Smooth muscle cell (in vitro differentiated cells): ENCODE data around the gene TMEM221. TPM values are rescaled to one million over a fixed set of nuclear protein-coding genes. Genes with fewer than 3 reads are reported as not detected.
"Not testable (repeated sequence)": the region's sequence is repeated elsewhere in the genome, so short reads cannot be mapped to it uniquely, and the experiment has no call there.

Experiments used
- DNase-seq: peaks from one replicate; lab custom pipeline; 2025; ENCODE audit not compliant: unreplicated experiment; lab: John Stamatoyannopoulos, UW
- H2AFZ ChIP-seq: fragments of 200-600 bp; sonication (generic); 2 replicates; pipeline ENCODE4 v1.6.0; 2016; ENCODE audit warnings: antibody characterized with exemption, low read depth, mild to moderate bottlenecking
- H3F3A ChIP-seq: fragments of 200-600 bp; sonication (generic); 2 replicates; pipeline ENCODE4 v1.6.0; 2017; ENCODE audit warnings: antibody characterized with exemption, low read depth
- H3K27ac ChIP-seq: fragments of 200-600 bp; sonication (generic); 2 replicates; pipeline ENCODE4 v1.5.1; 2016; ENCODE audit warnings: low read depth, mild to moderate bottlenecking
- H3K27me3 ChIP-seq: fragments of 200-600 bp; sonication (generic); 2 replicates; pipeline ENCODE4 v1.6.1; 2016; ENCODE audit warnings: low read depth, mild to moderate bottlenecking
- H3K36me3 ChIP-seq: fragments of 200-600 bp; sonication (generic); 2 replicates; pipeline ENCODE4 v1.5.1; 2016; ENCODE audit warnings: low read depth
- H3K4me1 ChIP-seq: fragments of 200-600 bp; sonication (generic); 2 replicates; pipeline ENCODE4 v1.5.1; 2016; ENCODE audit warnings: low read depth
- H3K4me2 ChIP-seq: fragments of 200-600 bp; sonication (generic); 2 replicates; pipeline ENCODE4 v1.6.0; 2016; ENCODE audit warnings: mild to moderate bottlenecking
- H3K4me3 ChIP-seq: fragments of 200-600 bp; sonication (generic); 2 replicates; pipeline ENCODE4 v1.5.1; 2016; ENCODE audit warnings: mild to moderate bottlenecking
- H3K79me2 ChIP-seq: fragments of 200-600 bp; sonication (generic); 2 replicates; pipeline ENCODE4 v1.6.0; 2016; ENCODE audit warnings: low read depth, mild to moderate bottlenecking
- H3K9ac ChIP-seq: fragments of 200-600 bp; sonication (generic); 2 replicates; pipeline ENCODE4 v1.6.0; 2016; ENCODE audit warnings: low read depth
- H3K9me3 ChIP-seq: fragments of 200-600 bp; sonication (generic); replicated peaks from 2 replicates; pipeline ENCODE4 v1.5.1; 2016; ENCODE audit warnings: low read depth
- H4K20me1 ChIP-seq: fragments of 200-600 bp; sonication (generic); 2 replicates; pipeline ENCODE4 v1.6.0; 2016; ENCODE audit warnings: low read depth
- WGBS: methylation state at CpG from one replicate; pipeline ENCODE4 v1.1.7; 2016; ENCODE audit warnings: low lambda C conversion rate; 5-methylcytosine and 5-hydroxymethylcytosine counted together
- polyA plus RNA-seq: library from polyadenylated mRNA; unstranded; fragments of >200 nt; fragmentation: Nextera tagmentation; extraction: Ambion mirVana; gene quantifications from 2 replicates; pipeline ENCODE4 v1.2.1, GENCODE V29; 2016
- total RNA-seq: library from RNA; depleted of rRNA; stranded (reverse); fragments of >200 nt; gene quantifications from 2 replicates; pipeline ENCODE4 v1.2.3, GENCODE V29; 2014
- TF ChIP-seq, protein P1 (sequence below): fragments of 200-600 bp; sonication (generic); IDR thresholded peaks from 2 replicates; pipeline ENCODE4 v1.5.1; 2017; ENCODE audit warnings: borderline replicate concordance, mild to moderate bottlenecking, antibody characterized with exemption; ENCODE audit not compliant: insufficient read depth, poor library complexity, severe bottlenecking

TMEM221 gene
- total and polyA plus RNA-seq, 2 experiments from 2014 or later, result 0.31 to 0.63 TPM

DNA sequence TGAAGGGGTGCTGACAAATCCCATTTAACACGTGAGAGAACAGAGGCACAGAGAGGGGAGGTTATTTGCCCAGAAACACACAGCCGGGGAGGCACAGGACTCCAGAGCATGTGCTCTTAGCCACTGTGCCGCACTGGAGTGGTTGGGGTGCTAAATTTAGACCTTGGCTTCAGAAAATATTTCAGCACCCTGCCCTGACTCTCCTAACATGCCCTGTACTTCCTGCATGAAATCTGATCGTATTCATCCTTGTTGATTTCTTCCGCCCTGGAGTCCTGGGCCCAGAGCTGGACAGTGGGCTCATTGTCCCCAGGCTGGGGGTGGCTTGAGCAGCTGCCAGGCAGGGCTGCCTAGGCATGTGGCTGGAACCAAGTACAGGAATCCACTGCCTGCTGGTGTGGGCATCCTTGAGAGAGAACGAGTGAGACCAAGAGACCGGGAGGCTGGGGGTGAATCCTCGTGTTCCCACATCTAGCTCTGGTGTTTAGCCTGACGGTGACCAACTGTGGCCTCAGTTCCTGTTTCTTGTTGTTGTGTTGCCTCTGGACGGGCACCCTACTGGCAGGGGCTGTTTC lies 27.2 kb upstream of the TMEM221 start:
- DNase-seq, result no peak
- H3K79me2 ChIP-seq, result peaks cover 34% of the 10 kb centered on the region
- TF ChIP-seq, protein P1, sequence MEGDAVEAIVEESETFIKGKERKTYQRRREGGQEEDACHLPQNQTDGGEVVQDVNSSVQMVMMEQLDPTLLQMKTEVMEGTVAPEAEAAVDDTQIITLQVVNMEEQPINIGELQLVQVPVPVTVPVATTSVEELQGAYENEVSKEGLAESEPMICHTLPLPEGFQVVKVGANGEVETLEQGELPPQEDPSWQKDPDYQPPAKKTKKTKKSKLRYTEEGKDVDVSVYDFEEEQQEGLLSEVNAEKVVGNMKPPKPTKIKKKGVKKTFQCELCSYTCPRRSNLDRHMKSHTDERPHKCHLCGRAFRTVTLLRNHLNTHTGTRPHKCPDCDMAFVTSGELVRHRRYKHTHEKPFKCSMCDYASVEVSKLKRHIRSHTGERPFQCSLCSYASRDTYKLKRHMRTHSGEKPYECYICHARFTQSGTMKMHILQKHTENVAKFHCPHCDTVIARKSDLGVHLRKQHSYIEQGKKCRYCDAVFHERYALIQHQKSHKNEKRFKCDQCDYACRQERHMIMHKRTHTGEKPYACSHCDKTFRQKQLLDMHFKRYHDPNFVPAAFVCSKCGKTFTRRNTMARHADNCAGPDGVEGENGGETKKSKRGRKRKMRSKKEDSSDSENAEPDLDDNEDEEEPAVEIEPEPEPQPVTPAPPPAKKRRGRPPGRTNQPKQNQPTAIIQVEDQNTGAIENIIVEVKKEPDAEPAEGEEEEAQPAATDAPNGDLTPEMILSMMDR, result no peak
- no peak overlapping the region for H3K27ac ChIP-seq
- H3K9me3 ChIP-seq, result no peaks in the 10 kb centered on the region
- no peak overlapping the region for H3K9ac ChIP-seq
- H2AFZ ChIP-seq, result no peak overlapping the region
- no peak overlapping the region for H3K4me2 ChIP-seq
- H3F3A ChIP-seq, result peaks cover 6% of the 10 kb centered on the region
- H3K36me3 ChIP-seq, result no peaks in the 10 kb centered on the region
- no peaks in the 10 kb centered on the region for H3K27me3 ChIP-seq
- H3K4me3 ChIP-seq, result no peak overlapping the region
- 82% methylated on average over 10 of the region's 10 CpGs for WGBS
- H3K4me1 ChIP-seq, result peaks cover 18% of the 10 kb centered on the region
- H4K20me1 ChIP-seq, result peaks cover 24% of the 10 kb centered on the region

DNA sequence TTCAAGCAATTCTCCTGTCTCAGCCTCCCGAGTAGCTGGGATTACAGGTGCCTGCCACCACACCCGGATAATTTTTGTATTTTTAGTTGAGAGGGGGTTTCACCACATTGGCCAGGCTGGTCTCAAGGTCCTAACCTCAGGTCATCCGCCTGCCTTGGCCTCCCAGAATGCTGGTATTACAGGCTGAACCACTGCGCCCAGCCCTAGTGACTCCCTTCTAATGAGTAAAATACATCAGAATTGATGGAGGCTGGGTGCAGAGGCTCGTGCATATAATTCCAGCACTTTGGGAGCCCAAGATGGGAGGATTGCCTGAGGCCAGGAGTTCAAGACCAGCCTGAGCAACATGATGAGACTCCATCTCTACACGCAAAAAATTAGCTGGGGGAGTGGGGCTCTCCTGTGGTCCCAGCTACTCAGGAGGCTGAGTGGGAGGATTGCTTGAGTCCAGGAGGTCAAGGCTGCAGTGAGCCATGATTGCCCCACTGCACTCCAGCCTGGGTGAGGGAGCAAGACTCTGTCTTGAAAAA lies 26.6 kb upstream of the TMEM221 start:
- not testable (repeated sequence) for H2AFZ ChIP-seq, H3K27me3 ChIP-seq, H3K9ac ChIP-seq, H3K9me3 ChIP-seq, H3F3A ChIP-seq, H3K27ac ChIP-seq, H3K4me2 ChIP-seq, DNase-seq, H3K4me3 ChIP-seq, H3K36me3 ChIP-seq
- WGBS, result 77% methylated on average over 6 of the region's 6 CpGs
- Histone ChIP-seq H3K4me1 (peaks cover 18% of the 10 kb centered on the region), H4K20me1 (peaks cover 19% of the 10 kb centered on the region), H3K79me2 (peaks cover 33% of the 10 kb centered on the region)

DNA sequence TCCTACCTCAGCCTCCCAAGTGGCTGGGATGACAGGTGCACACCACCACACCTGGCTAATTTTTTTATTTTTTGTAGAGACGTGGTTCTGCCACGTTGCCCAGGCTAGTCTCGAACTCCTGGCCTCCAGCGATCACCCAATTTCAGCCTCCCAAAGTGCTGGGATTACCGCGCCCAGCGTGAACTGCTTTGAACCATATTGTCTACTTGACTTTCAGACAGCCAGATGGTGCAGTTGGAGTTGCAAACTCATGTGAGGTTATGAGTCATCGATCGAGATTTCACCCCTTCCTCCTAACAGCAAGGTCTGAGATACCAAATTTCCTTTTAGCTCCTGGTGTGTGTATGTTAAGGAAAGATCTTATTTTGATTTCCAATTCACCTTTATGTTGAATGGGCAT lies 24.6 kb upstream of the TMEM221 start:
- H3K79me2 ChIP-seq, result peaks cover 33% of the 10 kb centered on the region
- no peak overlapping the region for H3K9ac ChIP-seq
- 92% methylated on average over 9 of the region's 9 CpGs for WGBS
- H3K27ac ChIP-seq, result no peak overlapping the region
- DNase-seq, result no peak
- no peaks in the 10 kb centered on the region for H3F3A ChIP-seq
- H3K27me3 ChIP-seq, result no peaks in the 10 kb centered on the region
- TF ChIP-seq, protein P1, result no peak
- H3K4me1 ChIP-seq, result peaks cover 13% of the 10 kb centered on the region
- H3K9me3 ChIP-seq, result no peaks in the 10 kb centered on the region
- H3K4me3 ChIP-seq, result no peak overlapping the region
- peaks cover 15% of the 10 kb centered on the region for H4K20me1 ChIP-seq
- no peak overlapping the region for H3K4me2 ChIP-seq
- H2AFZ ChIP-seq, result no peak overlapping the region
- H3K36me3 ChIP-seq, result no peaks in the 10 kb centered on the region

DNA sequence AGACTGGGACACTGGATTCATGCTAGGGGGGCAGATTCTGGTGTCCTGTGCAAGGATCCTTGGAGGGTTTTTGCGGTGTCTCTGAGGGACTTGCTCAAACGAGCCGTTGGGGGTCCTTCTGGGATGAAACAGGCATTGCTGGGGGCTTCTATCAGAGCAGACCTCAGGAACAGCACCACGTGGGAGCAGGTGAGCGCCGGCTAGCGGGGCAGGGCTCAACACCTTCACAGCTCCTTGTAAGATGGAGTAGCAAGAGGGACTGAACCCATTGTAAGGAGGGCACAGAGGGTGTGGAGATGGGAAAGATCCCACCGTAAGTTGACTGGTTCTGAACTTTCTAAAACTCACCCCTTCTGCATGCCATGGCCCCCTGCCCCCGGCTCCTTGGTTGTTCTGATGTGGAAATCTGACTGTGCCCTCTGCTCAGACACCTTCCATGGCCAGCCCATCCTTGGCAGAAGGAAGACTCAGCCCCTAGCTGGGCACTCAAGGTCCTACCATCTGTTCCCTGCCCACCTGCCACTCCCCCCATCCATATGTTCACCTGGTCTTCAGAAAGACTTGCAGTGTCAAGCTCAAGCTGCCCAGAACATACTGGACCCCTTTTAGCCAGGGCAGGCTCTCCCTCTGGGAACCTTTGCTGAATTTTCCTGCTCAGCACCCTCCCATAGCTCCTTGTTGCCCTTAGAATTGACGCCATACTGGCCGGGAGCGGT lies 23.1 kb upstream of the TMEM221 start:
- H4K20me1 ChIP-seq, result peaks cover 15% of the 10 kb centered on the region
- peak overlapping the region; percentile 57 for H3K9ac ChIP-seq
- H3K27ac ChIP-seq, result no peak overlapping the region
- H3K79me2 ChIP-seq, result peaks cover 33% of the 10 kb centered on the region
- no peaks in the 10 kb centered on the region for H3K27me3 ChIP-seq
- WGBS, result 62% methylated on average over 12 of the region's 12 CpGs
- no peak for DNase-seq
- TF ChIP-seq, protein P1, result no peak
- H3K4me3 ChIP-seq, result peak overlapping the region; percentile 83
- no peaks in the 10 kb centered on the region for H3F3A ChIP-seq
- no peaks in the 10 kb centered on the region for H3K9me3 ChIP-seq
- peaks cover 13% of the 10 kb centered on the region for H3K4me1 ChIP-seq
- no peak overlapping the region for H2AFZ ChIP-seq
- no peaks in the 10 kb centered on the region for H3K36me3 ChIP-seq
- H3K4me2 ChIP-seq, result peak overlapping the region; percentile 86
